HL-60 (cell line): Measurements from ENCODE around the gene NCDN.

Experiments used
- GABPA ChIP-seq: IDR thresholded peaks from 2 replicates; pipeline ENCODE4 v1.6.1; 2012; ENCODE audit warnings: low read depth
- POLR2AphosphoS5 ChIP-seq: IDR thresholded peaks from 2 replicates; pipeline ENCODE4 v1.6.1; 2012; ENCODE audit warnings: low read depth
- TF ChIP-seq, protein P1 (sequence below): IDR thresholded peaks from one replicate; pipeline ENCODE4 v1.5.1; 2011; ENCODE audit warnings: low read length, control low read depth, inconsistent platforms; ENCODE audit not compliant: insufficient read depth

DNA sequence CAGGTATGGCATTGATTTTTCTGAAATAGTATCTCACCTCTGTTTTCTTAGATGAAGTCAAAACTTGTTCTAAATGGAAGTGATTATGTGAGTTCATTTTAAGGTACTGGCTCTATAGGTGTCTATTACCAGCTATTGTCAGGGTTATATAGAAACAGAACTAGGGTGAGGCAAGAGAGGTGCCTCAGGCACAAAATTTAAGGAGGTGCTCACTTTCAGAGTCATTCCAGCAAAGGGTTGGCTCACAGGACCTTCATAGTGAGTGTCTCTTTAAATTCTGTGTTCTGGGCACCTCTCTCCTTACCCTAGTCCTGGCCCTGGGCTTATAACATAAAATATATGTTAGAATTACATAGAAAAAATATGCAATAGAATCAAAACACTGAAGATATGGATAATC is 49.7 kb upstream of the NCDN start:
- TF ChIP-seq, protein P1, sequence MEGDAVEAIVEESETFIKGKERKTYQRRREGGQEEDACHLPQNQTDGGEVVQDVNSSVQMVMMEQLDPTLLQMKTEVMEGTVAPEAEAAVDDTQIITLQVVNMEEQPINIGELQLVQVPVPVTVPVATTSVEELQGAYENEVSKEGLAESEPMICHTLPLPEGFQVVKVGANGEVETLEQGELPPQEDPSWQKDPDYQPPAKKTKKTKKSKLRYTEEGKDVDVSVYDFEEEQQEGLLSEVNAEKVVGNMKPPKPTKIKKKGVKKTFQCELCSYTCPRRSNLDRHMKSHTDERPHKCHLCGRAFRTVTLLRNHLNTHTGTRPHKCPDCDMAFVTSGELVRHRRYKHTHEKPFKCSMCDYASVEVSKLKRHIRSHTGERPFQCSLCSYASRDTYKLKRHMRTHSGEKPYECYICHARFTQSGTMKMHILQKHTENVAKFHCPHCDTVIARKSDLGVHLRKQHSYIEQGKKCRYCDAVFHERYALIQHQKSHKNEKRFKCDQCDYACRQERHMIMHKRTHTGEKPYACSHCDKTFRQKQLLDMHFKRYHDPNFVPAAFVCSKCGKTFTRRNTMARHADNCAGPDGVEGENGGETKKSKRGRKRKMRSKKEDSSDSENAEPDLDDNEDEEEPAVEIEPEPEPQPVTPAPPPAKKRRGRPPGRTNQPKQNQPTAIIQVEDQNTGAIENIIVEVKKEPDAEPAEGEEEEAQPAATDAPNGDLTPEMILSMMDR, result no peak
- no peak for TF ChIP-seq POLR2AphosphoS5
- no peak for TF ChIP-seq GABPA
